Skeletal muscle cell (primary cell): ENCODE results near the gene KRTAP10-8.
"Not testable (repeated sequence)": the region's sequence is repeated elsewhere in the genome, so short reads cannot be mapped to it uniquely, and the experiment has no call there.

Experiments
- DNase-seq: peaks from one replicate; pipeline ENCODE4 v3.0.0-alpha.2; 2010; ENCODE audit warnings: low read depth
- H3K4me3 ChIP-seq: 2 replicates; pipeline ENCODE4 v1.5.1; 2011; ENCODE audit warnings: low read depth, mild to moderate bottlenecking, control low read depth, low read length, moderate library complexity

KRTAP10-8 gene

DNA sequence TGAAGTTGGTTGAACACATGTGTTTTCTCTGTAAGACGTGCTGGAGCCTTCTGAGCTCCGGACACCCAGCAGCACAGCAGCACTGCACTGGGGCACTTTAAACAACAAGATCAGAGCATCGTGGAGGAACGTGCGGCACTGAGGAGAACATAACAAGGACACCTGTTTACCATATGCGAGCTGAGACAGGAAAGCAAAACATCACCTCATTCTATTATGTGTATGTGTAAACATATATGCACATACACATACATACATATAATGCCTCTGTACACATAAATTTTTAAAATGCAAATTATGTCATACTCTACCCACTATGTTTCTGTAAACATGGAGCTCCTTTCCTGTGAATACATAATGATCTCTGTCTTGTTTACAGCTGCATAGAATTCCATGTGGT lies 16.4 kb upstream of the KRTAP10-8 start:
- no peak for DNase-seq
- no peak overlapping the region for H3K4me3 ChIP-seq

- DNase-seq: no peak
- no peak overlapping the region for H3K4me3 ChIP-seq
Measured at GRCh38 chr21:44596068-44596725, 15.7 kb upstream of the KRTAP10-8 start.

GRCh38 chr21:44598061-44598460 lies 13.8 kb upstream of the KRTAP10-8 start:
- DNase-seq: no peak

DNA sequence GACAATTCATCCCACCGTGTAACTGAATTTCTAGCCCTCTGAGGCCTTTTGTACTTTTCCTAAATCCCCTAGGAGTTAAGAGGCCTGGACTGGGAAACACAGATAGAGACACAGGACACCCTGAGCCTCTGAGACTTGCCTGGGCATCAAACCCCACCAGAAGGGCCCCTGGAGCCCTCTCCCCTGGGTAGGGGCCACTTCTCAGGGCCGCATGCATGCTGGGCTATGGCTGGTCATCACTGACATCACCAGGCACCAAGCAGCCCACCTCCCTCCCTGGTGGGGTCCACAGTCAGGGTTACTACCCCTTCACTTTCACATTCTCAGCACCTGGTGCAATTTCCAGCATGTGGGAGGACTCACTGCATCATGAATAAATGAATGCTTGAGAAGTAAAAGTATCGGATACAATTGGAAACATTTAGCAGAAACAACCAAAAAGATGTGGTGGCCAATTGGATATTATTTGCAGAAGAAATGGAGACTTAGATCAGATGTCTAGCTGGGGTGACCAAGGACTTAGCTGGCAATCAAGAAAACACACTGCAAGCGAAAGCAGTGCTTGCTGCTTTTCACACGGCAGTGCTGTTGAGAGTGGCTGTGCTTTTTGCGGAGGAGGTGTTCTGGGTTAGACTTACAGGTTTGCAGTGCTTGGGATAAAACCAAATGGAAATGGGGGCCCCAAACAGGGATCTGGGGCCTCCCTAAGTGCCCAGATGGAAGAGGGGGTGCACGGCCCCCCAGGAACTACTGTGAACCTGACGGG lies 12.4 kb upstream of the KRTAP10-8 start:
- DNase-seq: no peak
- H3K4me3 ChIP-seq: no peak overlapping the region

More at GRCh38 chr21:44598061-44598460, 13.8 kb upstream of the KRTAP10-8 start:
- H3K4me3 ChIP-seq: no peak overlapping the region

DNA sequence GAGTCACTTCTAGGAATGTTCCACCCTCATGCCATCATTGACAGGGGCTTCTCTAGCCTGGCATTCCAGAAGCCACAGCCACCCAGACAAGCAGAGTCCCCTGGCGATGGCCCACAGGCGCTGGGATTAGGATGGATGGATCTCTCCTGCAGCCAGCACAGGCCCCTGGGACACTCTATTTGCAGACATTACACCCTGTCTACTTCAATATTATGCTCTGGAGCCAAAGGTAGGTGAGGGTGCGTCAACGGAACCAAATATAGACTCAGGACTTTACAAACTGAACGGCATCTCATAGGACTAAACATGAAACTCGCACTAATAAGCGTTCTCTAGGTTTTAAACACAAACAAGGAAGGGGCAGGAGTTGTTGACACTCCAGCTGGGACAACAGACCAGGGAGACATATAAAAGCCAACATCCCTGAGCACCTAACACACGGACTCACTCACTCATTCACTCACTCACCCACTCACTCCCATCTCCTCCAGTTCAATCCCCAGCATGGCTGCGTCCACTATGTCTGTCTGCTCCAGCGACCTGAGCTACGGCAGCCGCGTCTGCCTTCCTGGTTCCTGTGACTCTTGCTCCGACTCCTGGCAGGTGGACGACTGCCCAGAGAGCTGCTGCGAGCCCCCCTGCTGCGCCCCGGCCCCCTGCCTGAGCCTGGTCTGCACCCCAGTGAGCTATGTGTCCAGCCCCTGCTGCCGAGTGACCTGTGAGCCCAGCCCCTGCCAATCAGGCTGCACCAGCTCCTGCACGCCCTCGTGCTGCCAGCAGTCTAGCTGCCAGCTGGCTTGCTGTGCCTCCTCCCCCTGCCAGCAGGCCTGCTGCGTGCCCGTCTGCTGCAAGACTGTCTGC lies 11.5 kb upstream of the KRTAP10-8 start, which contains the start of gene KRTAP10-7:
KRTAP10-7 (plus strand) TSS at position 480 of the 861 bp plus-strand sequence; CDS start at position 505, 25 bp downstream.
- DNase-seq, H3K4me3 ChIP-seq: not testable (repeated sequence)

DNA sequence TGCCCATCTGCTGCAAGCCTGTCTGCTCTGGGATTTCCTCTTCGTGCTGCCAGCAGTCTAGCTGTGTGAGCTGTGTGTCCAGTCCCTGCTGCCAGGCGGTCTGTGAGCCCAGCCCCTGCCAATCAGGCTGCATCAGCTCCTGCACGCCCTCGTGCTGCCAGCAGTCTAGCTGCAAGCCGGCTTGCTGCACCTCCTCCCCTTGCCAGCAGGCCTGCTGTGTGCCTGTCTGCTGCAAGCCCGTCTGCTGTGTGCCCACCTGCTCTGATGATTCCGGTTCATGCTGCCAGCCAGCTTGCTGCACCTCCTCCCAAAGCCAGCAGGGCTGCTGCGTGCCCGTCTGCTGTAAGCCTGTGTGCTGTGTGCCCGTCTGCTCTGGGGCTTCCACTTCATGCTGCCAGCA lies 10.8 kb upstream of the KRTAP10-8 start:
- DNase-seq, H3K4me3 ChIP-seq: not testable (repeated sequence)

GRCh38 chr21:44601596-44602462 lies 10.1 kb upstream of the KRTAP10-8 start:
- no peak overlapping the region for H3K4me3 ChIP-seq
- DNase-seq: no peak

GRCh38 chr21:44602463-44602850 lies 9.4 kb upstream of the KRTAP10-8 start:
- no peak overlapping the region for H3K4me3 ChIP-seq
- DNase-seq: no peak

- no peak for DNase-seq
- H3K4me3 ChIP-seq: no peak overlapping the region
Measured at GRCh38 chr21:44603109-44603875, 8.6 kb upstream of the KRTAP10-8 start.

GRCh38 chr21:44603911-44604310 lies 8.0 kb upstream of the KRTAP10-8 start:
- no peak for DNase-seq
- no peak overlapping the region for H3K4me3 ChIP-seq

- H3K4me3 ChIP-seq: no peak overlapping the region
- no peak for DNase-seq
Measured at GRCh38 chr21:44606495-44606894, 5.4 kb upstream of the KRTAP10-8 start.

DNA sequence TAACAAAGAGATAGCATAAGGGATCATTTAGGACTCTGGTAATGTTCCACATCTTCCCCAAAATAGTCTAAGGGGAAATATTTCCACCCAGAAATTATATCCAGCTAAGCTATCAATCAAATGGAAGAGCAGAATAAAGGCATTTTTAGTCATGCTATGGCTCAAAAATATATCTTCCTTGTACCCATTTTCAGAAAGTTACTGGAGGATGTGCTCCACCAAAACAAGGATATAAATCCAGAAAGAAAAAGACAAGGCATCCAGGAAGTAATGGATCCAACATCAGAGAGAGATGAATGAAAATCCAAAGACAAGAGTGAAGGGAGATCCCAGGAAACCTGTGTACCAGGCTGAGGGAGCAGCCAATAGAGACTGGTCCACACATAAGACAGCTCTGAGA lies 2.7 kb upstream of the KRTAP10-8 start:
- H3K4me3 ChIP-seq: no peak overlapping the region
- DNase-seq: no peak

- H3K4me3 ChIP-seq, DNase-seq: not testable (repeated sequence)
Measured at GRCh38 chr21:44610157-44610843, 1.6 kb upstream of the KRTAP10-8 start.

DNA sequence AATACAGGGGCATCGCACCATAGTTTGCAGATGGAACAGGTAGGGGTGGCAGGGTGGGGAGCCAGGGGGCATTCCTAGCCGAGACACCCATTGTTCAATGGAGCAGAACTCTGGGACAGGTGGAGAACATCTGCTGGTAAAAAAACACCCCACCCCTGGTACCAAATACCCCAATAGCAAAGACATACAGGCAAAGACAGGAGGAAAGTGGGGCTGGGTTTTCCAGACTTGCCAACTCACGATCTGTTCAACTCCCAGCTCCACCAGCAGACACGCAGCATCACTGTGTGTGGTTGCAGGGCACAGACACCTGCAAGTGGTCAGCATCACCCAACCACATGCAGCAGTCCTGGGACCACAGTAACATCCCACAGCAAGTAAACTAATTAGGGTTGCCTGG lies 328 bp upstream of the KRTAP10-8 start:
- no peak overlapping the region for H3K4me3 ChIP-seq
- no peak for DNase-seq

DNA sequence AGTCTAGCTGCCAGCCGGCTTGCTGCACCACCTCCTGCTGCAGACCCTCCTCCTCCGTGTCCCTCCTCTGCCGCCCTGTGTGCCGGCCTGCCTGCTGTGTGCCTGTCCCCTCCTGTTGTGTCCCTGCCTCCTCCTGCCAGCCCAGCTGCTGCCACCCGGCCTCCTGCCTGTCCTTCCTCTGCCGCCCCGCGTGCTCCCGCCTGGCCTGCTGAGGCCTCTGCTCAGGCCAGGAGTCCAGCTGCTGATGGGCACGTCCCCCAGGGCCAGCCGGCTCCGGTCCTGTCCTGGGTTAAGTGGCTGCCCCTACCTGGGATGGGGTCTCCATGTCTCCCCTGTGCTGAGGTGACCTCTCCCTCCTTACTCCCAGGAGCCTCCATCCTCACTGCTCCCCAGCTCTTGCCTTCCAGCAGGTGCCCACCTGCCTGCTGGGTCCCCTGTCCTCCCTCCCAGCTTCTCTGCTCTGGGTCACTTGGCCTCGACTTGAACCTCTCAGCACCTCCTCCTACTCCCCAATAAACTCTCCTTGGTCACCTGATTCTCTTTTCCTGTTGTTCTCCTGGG lies 870 bp downstream of the KRTAP10-8 start:
- DNase-seq: no peak
- H3K4me3 ChIP-seq: no peak overlapping the region

DNA sequence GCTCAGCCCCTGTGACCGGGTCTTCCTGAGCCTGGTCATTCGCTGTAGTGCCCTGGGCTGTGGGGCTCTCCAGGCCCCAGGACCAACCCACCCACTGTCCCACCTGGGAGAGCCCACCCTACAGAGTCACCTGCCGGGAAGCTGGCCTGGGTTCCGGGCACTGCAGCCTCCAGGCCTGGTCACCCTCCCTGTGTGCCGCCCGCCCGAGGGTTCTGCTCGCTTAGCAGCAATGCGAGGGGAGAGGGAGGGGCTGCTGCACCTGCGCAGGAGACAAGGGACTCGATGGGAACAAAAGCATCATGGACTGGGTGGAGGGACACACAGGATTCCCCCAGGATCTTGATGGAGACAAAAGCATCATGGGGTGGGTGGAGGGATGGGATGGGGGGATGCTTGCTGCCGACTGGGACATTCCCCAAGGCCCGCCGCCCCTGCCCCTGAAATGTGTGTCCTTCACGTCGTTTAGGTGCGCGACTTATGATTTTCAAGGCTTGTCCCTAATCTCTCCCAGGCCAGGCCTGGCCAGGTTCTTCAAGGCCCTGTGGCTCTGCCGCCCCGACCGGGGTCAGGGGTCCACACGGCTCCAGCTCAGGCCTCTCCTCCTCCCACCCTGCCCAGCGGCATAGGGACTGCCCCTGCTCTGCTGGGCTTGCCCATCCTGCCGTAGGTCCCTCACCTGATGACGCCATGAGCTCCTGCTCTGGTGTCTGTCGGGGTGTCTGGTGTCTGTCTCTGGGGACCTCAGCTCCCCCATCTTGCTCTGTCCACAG lies 1.7 kb downstream of the KRTAP10-8 start:
- no peak overlapping the region for H3K4me3 ChIP-seq
- DNase-seq: no peak

DNA sequence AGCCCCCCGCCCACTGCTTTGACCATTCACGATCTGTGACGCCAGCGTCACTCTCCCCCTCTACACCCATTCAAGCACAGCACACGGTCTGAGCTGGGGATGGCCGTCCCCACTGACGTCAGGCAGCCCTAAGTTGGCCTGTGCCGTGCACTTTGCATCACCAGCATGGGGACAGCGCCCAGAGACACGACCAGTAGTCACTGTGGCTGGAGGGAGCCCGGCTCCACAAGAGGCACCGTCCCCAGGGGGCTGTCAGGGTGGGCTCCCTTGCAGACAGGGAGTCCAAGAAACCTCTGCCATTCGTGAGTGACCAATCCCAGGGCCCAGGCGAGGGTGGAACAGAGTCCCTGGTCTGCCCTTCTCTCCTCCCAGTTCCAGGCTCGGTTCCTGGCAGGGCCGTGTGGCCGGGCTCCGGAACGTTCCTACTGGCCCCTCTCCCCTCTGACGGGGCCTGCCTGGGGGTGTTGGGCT lies 2.3 kb downstream of the KRTAP10-8 start:
- H3K4me3 ChIP-seq: no peak overlapping the region
- DNase-seq: no peak
